AML-193 (cell line): ENCODE data around the gene SUSD3.
"Not testable (repeated sequence)": the region's sequence is repeated elsewhere in the genome, so short reads cannot be mapped to it uniquely, and the experiment has no call there.

Experiments used
- DNase-seq, 2 experiments: peaks; one replicate each; lab custom pipeline; 2025; lab: John Stamatoyannopoulos, UW

SUSD3 gene

GRCh38 chr9:93092251-93092991 lies 33.9 kb downstream of the SUSD3 start:
- DNase-seq = no peak

GRCh38 chr9:93093127-93093876 lies 34.8 kb downstream of the SUSD3 start:
- DNase-seq = peak in 1 of 2 experiments; percentile 10

GRCh38 chr9:93093877-93094657 lies 35.6 kb downstream of the SUSD3 start:
- no peak for DNase-seq

- no peak for DNase-seq
Measured at GRCh38 chr9:93094658-93095204, 36.2 kb downstream of the SUSD3 start.

GRCh38 chr9:93095205-93096130 lies 37.0 kb downstream of the SUSD3 start:
- DNase-seq = peak; percentile 99 to 100

GRCh38 chr9:93096131-93096802 lies 37.8 kb downstream of the SUSD3 start, which contains the start of gene CARD19:
Gene CARD19, plus strand, starts transcription at chr9:93096217. Its CDS starts 129 bp downstream, at chr9:93096346.
- no peak for DNase-seq

- no peak for DNase-seq
Measured at GRCh38 chr9:93096811-93097382, 38.4 kb downstream of the SUSD3 start.

GRCh38 chr9:93097511-93098201 lies 39.2 kb downstream of the SUSD3 start:
- no peak for DNase-seq

GRCh38 chr9:93098236-93098946 lies 39.9 kb downstream of the SUSD3 start:
- peak; percentile 88 to 92 for DNase-seq

- DNase-seq = no peak
Measured at GRCh38 chr9:93099551-93100275, 41.2 kb downstream of the SUSD3 start.

GRCh38 chr9:93100276-93100636 lies 41.8 kb downstream of the SUSD3 start:
- DNase-seq = no peak

- not testable (repeated sequence) for DNase-seq
Measured at GRCh38 chr9:93101086-93101485, 42.6 kb downstream of the SUSD3 start.

- DNase-seq = no peak
Measured at GRCh38 chr9:93105620-93106019, 47.1 kb downstream of the SUSD3 start.

GRCh38 chr9:93107151-93107824 lies 48.8 kb downstream of the SUSD3 start:
- no peak for DNase-seq

GRCh38 chr9:93107825-93108161 lies 49.3 kb downstream of the SUSD3 start:
- DNase-seq = no peak

- DNase-seq = no peak
Measured at GRCh38 chr9:93108291-93109041, 50.0 kb downstream of the SUSD3 start.

GRCh38 chr9:93110311-93110855 lies 51.9 kb downstream of the SUSD3 start:
- DNase-seq = no peak
